HEK293 (cell line): Measurements from ENCODE around the gene SLC6A9.
A peak's percentile ranks its signal among the peaks of the same experiment; 100 is the strongest.

ENCODE experiments used
- CTCF ChIA-PET: fragments of 350-600 bp; formaldehyde crosslinking; extraction: SDS; loops from one replicate; lab custom pipeline; 2021; ENCODE audit warnings: antibody characterized with exemption; lab: Yijun Ruan, JAX
- POLR2A ChIA-PET: fragments of 300-600 bp; formaldehyde crosslinking; extraction: SDS; loops from one replicate; lab custom pipeline; 2020; ENCODE audit warnings: antibody characterized with exemption, inconsistent platforms; lab: Yijun Ruan, JAX
- H3K27ac ChIP-seq: fragments of 200-500 bp; sonication (Bioruptor generic); 2 replicates; pipeline ENCODE4 v1.5.1; 2014; ENCODE audit warnings: low read depth, low read length, control low read depth, inconsistent platforms; ENCODE audit errors: extremely low read depth
- H3K36me3 ChIP-seq, 2 experiments: fragments of 200-500 bp in 1 of 2; sonication (Bioruptor generic) in 1 of 2; 1 replicate in 1 of 2; 2 replicates in 1 of 2; pipeline ENCODE4 v1.5.1; 2014 to 2017; ENCODE audit warnings: inconsistent platforms in 2 of 2, low read length in 2 of 2; ENCODE audit not compliant: control insufficient read depth in 2 of 2, insufficient read depth in 1 of 2
- H3K4me1 ChIP-seq: fragments of 200-500 bp; sonication (Bioruptor generic); 2 replicates; pipeline ENCODE4 v1.5.1; 2014; ENCODE audit warnings: mild to moderate bottlenecking, low read length, inconsistent platforms; ENCODE audit not compliant: control insufficient read depth, insufficient read depth
- H3K4me3 ChIP-seq: 2 replicates; pipeline ENCODE4 v1.5.1; 2011; ENCODE audit warnings: low read depth, mild to moderate bottlenecking, control low read depth, low read length, moderate library complexity
- H3K9me3 ChIP-seq: fragments of 200-500 bp; sonication (Bioruptor generic); 2 replicates; pipeline ENCODE4 v1.5.1; 2014; ENCODE audit warnings: low read depth, low read length, inconsistent platforms; ENCODE audit not compliant: control insufficient read depth, insufficient read depth
- BCL11A ChIP-seq: fragments of 450-650 bp; formaldehyde crosslinking; IDR thresholded peaks from 2 replicates; pipeline ENCODE4 v1.5.1; 2016; ENCODE audit warnings: low read depth, missing biosample characterization, missing genetic modification characterization
- BCL6B ChIP-seq: fragments of 450-650 bp; formaldehyde crosslinking; IDR thresholded peaks from 2 replicates; pipeline ENCODE4 v1.5.1; 2017; ENCODE audit warnings: missing biosample characterization, missing genetic modification characterization
- ELK4 ChIP-seq: IDR thresholded peaks from 2 replicates; pipeline ENCODE4 v1.6.1; 2011; ENCODE audit warnings: mild to moderate bottlenecking, low read depth, low read length, borderline replicate concordance
- GFI1B ChIP-seq: fragments of 450-650 bp; formaldehyde crosslinking; IDR thresholded peaks from 2 replicates; pipeline ENCODE4 v1.5.1; 2016; ENCODE audit warnings: missing biosample characterization, missing genetic modification characterization
- GLIS2 ChIP-seq: fragments of 450-650 bp; formaldehyde crosslinking; IDR thresholded peaks from 2 replicates; pipeline ENCODE4 v1.5.1; 2016; ENCODE audit warnings: missing biosample characterization, missing genetic modification characterization
- KLF9 ChIP-seq: fragments of 450-650 bp; formaldehyde crosslinking; IDR thresholded peaks from 2 replicates; pipeline ENCODE4 v1.5.1; 2016; ENCODE audit warnings: missing biosample characterization, missing genetic modification characterization, low read depth
- SP2 ChIP-seq: fragments of 450-650 bp; formaldehyde crosslinking; IDR thresholded peaks from 2 replicates; pipeline ENCODE4 v1.5.1; 2016; ENCODE audit warnings: missing biosample characterization, missing genetic modification characterization
- TCF7L2 ChIP-seq: IDR thresholded peaks from 2 replicates; pipeline ENCODE4 v1.6.1; 2011; ENCODE audit warnings: low read depth, mild to moderate bottlenecking, inconsistent platforms, low read length, moderate library complexity, borderline replicate concordance
- ZFP3 ChIP-seq: fragments of 450-650 bp; formaldehyde crosslinking; IDR thresholded peaks from 2 replicates; pipeline ENCODE4 v1.5.1; 2016; ENCODE audit warnings: low read depth, missing biosample characterization, missing genetic modification characterization
- ZFP37 ChIP-seq: fragments of 450-650 bp; formaldehyde crosslinking; IDR thresholded peaks from 2 replicates; pipeline ENCODE4 v1.5.1; 2016; ENCODE audit warnings: missing biosample characterization, missing genetic modification characterization
- ZNF140 ChIP-seq: fragments of 450-650 bp; formaldehyde crosslinking; IDR thresholded peaks from 2 replicates; pipeline ENCODE4 v1.5.1; 2016; ENCODE audit warnings: missing biosample characterization, missing genetic modification characterization
- ZNF223 ChIP-seq: fragments of 450-650 bp; formaldehyde crosslinking; IDR thresholded peaks from 2 replicates; pipeline ENCODE4 v1.5.1; 2016; ENCODE audit warnings: missing biosample characterization, missing genetic modification characterization
- ZNF248 ChIP-seq: fragments of 450-650 bp; formaldehyde crosslinking; IDR thresholded peaks from 2 replicates; pipeline ENCODE4 v1.5.1; 2017; ENCODE audit warnings: missing biosample characterization, missing genetic modification characterization
- ZNF311 ChIP-seq: fragments of 450-650 bp; formaldehyde crosslinking; IDR thresholded peaks from 2 replicates; pipeline ENCODE4 v1.5.1; 2017; ENCODE audit warnings: missing biosample characterization, missing genetic modification characterization, borderline replicate concordance
- ZNF394 ChIP-seq: fragments of 450-650 bp; formaldehyde crosslinking; IDR thresholded peaks from 2 replicates; pipeline ENCODE4 v1.5.1; 2016; ENCODE audit warnings: missing biosample characterization, missing genetic modification characterization, mild to moderate bottlenecking, moderate library complexity, borderline replicate concordance
- ZNF501 ChIP-seq: fragments of 450-650 bp; formaldehyde crosslinking; IDR thresholded peaks from 2 replicates; pipeline ENCODE4 v1.5.1; 2016; ENCODE audit warnings: missing biosample characterization, missing genetic modification characterization
- ZNF555 ChIP-seq: fragments of 450-650 bp; formaldehyde crosslinking; conservative IDR thresholded peaks from 2 replicates; pipeline ENCODE4 v1.5.1; 2017; ENCODE audit warnings: missing biosample characterization, mild to moderate bottlenecking, missing genetic modification characterization, inconsistent platforms
- ZNF626 ChIP-seq: fragments of 450-650 bp; sonication (Bioruptor Pico); formaldehyde crosslinking; IDR thresholded peaks from 2 replicates; pipeline ENCODE4 v1.5.1; 2018; ENCODE audit warnings: missing biosample characterization, missing genetic modification characterization, inconsistent platforms
- ZNF664 ChIP-seq: fragments of 450-650 bp; formaldehyde crosslinking; IDR thresholded peaks from 2 replicates; pipeline ENCODE4 v1.5.1; 2016; ENCODE audit warnings: missing biosample characterization, missing genetic modification characterization
- ZNF76 ChIP-seq: fragments of 450-650 bp; formaldehyde crosslinking; IDR thresholded peaks from 2 replicates; pipeline ENCODE4; 2016; ENCODE audit warnings: low read depth, missing biosample characterization, missing genetic modification characterization, borderline replicate concordance
- ZSCAN5A ChIP-seq: fragments of 450-650 bp; formaldehyde crosslinking; IDR thresholded peaks from 2 replicates; pipeline ENCODE4 v1.5.1; 2016; ENCODE audit warnings: missing biosample characterization, missing genetic modification characterization
- TF ChIP-seq, protein P1 (sequence below): fragments of 450-650 bp; formaldehyde crosslinking; IDR thresholded peaks from 2 replicates; pipeline ENCODE4 v1.5.1; 2016; ENCODE audit warnings: missing biosample characterization, missing genetic modification characterization
- TF ChIP-seq, protein P2 (sequence below): fragments of 450-650 bp; formaldehyde crosslinking; IDR thresholded peaks from 2 replicates; pipeline ENCODE4 v1.5.1; 2016; ENCODE audit warnings: missing biosample characterization, missing genetic modification characterization
- TF ChIP-seq, protein P3 (sequence below): fragments of 450-650 bp; formaldehyde crosslinking; IDR thresholded peaks from 2 replicates; pipeline ENCODE4 v1.5.1; 2016; ENCODE audit warnings: missing biosample characterization, missing genetic modification characterization

Gene SLC6A9

GRCh38 chr1:43947061-43947873 lies 84.0 kb downstream of the SLC6A9 start:
- H3K27ac ChIP-seq, result peak overlapping the region; percentile 89
- H3K4me1 ChIP-seq, result 0 out of 2 replicates have a peak, but pooled peaks cover 4% of the 10 kb centered on the region
- H3K9me3 ChIP-seq, result no peaks in the 10 kb centered on the region
- CTCF ChIA-PET, result interaction anchor here (0.5 to 6.4 kb wide), 7 partner anchors 13 to 1192 kb away, joined by 3 to 79 read pairs (median 5); partner anchors contain the start of gene ARTN
- peaks cover 0 to 34% of the 10 kb centered on the region in 2 experiments; a peak in 1 of 3 replicates for H3K36me3 ChIP-seq
- peak overlapping the region; percentile 85 for H3K4me3 ChIP-seq
- POLR2A ChIA-PET, result interaction anchor here (0.8 to 2.7 kb wide), 12 partner anchors 9 to 589 kb away, joined by 3 to 15 read pairs (median 4); partner anchors contain the start of genes ARTN, ATP6V0B, CDC20 and DPH2
- TF ChIP-seq ZNF223 (tag by site-specific recombination) (no peak), ZNF248 (tag by site-specific recombination) (no peak), ZFP3 (tag by site-specific recombination) (no peak), ZFP37 (tag by site-specific recombination) (no peak; the same call in 1 of the 2 replicates), ZNF140 (tag by site-specific recombination) (no peak), BCL6B (tag by site-specific recombination) (no peak), ZNF664 (tag by site-specific recombination) (no peak), GFI1B (tag by site-specific recombination) (no peak), ZSCAN5A (tag by site-specific recombination) (no peak), ZNF311 (tag by site-specific recombination) (no peak), ZNF76 (tag by site-specific recombination) (no peak), ZNF555 (tag by site-specific recombination) (no peak), KLF9 (tag by site-specific recombination) (no peak), BCL11A (tag by site-specific recombination) (peak; percentile 65; the same call in 1 of the 2 replicates), ZNF501 (no peak; the same call in 1 of the 2 replicates), TCF7L2 (no peak), GLIS2 (peak; percentile 45; the same call in 1 of the 2 replicates), ZNF394 (tag by site-specific recombination) (no peak), ELK4 (no peak), ZNF626 (no peak), SP2 (no peak)
- TF ChIP-seq, protein P1, sequence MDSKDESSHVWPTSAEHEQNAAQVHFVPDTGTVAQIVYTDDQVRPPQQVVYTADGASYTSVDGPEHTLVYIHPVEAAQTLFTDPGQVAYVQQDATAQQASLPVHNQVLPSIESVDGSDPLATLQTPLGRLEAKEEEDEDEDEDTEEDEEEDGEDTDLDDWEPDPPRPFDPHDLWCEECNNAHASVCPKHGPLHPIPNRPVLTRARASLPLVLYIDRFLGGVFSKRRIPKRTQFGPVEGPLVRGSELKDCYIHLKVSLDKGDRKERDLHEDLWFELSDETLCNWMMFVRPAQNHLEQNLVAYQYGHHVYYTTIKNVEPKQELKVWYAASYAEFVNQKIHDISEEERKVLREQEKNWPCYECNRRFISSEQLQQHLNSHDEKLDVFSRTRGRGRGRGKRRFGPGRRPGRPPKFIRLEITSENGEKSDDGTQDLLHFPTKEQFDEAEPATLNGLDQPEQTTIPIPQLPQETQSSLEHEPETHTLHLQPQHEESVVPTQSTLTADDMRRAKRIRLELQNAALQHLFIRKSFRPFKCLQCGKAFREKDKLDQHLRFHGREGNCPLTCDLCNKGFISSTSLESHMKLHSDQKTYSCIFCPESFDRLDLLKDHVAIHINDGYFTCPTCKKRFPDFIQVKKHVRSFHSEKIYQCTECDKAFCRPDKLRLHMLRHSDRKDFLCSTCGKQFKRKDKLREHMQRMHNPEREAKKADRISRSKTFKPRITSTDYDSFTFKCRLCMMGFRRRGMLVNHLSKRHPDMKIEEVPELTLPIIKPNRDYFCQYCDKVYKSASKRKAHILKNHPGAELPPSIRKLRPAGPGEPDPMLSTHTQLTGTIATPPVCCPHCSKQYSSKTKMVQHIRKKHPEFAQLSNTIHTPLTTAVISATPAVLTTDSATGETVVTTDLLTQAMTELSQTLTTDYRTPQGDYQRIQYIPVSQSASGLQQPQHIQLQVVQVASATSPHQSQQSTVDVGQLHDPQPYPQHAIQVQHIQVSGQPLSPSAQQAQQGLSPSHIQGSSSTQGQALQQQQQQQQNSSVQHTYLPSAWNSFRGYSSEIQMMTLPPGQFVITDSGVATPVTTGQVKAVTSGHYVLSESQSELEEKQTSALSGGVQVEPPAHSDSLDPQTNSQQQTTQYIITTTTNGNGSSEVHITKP (tag by site-specific recombination), result peak; percentile 84
- TF ChIP-seq, protein P2, sequence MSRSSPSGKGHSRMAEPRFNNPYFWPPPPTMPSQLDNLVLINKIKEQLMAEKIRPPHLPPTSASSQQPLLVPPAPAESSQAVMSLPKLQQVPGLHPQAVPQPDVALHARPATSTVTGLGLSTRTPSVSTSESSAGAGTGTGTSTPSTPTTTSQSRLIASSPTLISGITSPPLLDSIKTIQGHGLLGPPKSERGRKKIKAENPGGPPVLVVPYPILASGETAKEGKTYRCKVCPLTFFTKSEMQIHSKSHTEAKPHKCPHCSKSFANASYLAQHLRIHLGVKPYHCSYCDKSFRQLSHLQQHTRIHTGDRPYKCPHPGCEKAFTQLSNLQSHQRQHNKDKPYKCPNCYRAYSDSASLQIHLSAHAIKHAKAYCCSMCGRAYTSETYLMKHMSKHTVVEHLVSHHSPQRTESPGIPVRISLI, result no peak
- TF ChIP-seq, protein P3, sequence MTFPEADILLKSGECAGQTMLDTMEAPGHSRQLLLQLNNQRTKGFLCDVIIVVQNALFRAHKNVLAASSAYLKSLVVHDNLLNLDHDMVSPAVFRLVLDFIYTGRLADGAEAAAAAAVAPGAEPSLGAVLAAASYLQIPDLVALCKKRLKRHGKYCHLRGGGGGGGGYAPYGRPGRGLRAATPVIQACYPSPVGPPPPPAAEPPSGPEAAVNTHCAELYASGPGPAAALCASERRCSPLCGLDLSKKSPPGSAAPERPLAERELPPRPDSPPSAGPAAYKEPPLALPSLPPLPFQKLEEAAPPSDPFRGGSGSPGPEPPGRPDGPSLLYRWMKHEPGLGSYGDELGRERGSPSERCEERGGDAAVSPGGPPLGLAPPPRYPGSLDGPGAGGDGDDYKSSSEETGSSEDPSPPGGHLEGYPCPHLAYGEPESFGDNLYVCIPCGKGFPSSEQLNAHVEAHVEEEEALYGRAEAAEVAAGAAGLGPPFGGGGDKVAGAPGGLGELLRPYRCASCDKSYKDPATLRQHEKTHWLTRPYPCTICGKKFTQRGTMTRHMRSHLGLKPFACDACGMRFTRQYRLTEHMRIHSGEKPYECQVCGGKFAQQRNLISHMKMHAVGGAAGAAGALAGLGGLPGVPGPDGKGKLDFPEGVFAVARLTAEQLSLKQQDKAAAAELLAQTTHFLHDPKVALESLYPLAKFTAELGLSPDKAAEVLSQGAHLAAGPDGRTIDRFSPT (tag by site-specific recombination), result peak; percentile 77
